RPMI7951 (cell line): Measurements from ENCODE around the gene FIBCD1. TPM values are rescaled to one million over a fixed set of nuclear protein-coding genes. Genes with fewer than 3 reads are reported as not detected.
"Not testable (repeated sequence)": the region's sequence is repeated elsewhere in the genome, so short reads cannot be mapped to it uniquely, and the experiment has no call there.

Experiments
- DNase-seq: peaks from one replicate; pipeline ENCODE4 v3.0.0-alpha.2; 2012; ENCODE audit warnings: low read depth
- total RNA-seq: library from RNA; depleted of rRNA; stranded (reverse); fragments of >200 nt; shearing (Covaris generic); gene quantifications from 2 replicates; pipeline ENCODE4 v1.2.3, GENCODE V29; 2014

FIBCD1 gene
- total RNA-seq, 1 experiment from 2014 or later = 16.9 TPM

- no peak for DNase-seq
These were observed 34.7 kb upstream of the FIBCD1 start for GRCh38 chr9:130973686-130974281.

DNA sequence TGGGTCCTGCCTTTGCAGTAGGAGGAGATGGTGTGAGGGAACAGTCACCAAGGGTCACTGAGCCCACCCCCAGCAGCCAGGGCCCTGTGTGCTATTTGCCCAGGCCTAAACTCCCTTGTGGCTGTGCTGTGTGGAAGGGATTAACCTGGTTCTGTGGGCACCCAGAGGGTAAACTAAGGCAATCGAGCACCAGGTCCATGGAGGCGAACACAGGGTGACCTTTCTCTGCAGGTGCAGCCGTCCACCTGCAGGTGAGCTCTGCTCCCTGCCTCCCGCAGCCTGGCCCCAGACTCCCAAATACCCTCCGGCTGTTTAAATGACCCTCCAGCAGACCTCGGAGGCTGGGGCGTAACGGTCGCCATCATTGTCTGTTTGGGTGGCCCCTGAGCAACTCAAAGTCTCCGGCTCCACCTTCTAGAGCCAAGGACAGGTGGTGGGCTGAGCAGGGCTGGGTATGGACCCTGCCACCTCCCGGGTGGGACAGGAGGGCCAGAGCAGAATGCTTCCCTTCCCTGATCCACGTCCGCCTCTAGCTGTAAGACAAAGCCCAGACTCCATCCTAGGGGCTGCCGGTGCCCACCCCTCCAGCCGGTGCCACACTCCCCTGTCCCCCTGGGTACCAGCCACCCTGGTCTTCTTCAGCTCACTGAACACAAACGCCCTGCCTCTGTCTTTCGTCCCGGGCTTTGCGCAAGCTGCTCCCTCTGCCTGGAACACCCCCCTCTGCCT lies 34.1 kb upstream of the FIBCD1 start:
- no peak for DNase-seq

- DNase-seq = no peak
These were observed 33.4 kb upstream of the FIBCD1 start for GRCh38 chr9:130972277-130972956.

GRCh38 chr9:130971294-130971849 lies 32.3 kb upstream of the FIBCD1 start:
- no peak for DNase-seq

GRCh38 chr9:130970855-130971254 lies 31.8 kb upstream of the FIBCD1 start:
- DNase-seq = no peak

- no peak for DNase-seq
These were observed 31.0 kb upstream of the FIBCD1 start for GRCh38 chr9:130970052-130970451.

DNA sequence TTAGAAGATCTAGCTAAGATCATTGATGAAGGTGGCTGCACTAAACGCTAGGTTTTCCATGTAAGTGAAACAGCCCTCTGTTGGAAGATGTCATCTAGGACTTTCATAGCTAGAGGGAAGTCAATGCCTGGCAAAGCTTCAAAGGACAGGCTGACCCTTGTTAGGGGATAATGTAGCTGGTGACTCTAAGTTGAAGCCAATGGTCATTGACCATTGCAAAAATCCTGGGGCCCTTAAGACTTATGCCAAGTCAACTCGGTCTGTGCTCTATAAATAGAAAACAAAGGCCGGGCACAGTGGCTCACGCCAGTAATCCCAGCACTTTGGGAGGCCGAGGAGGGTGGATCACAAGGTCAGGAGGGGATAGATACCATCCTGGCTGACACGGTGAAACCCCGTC lies 26.6 kb upstream of the FIBCD1 start:
- peak; percentile 58 for DNase-seq

DNA sequence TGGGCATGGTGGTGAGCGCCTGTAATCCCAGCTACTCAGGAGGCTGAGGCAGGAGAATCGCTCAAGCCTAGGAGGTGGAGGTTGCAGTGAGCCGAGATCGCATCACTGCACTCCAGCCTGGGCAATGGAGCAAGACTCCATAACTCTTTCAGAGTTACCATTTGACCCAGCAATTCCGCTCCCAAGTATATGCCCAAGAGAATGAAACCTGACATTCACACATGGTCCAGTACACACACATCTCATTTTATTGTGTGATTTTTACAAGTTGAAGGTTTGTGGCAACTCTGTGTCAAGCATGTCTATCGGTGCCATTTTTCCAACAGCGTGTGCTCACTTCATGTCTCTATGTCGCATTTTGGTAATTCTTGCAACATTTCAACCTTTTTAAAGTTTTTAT lies 24.9 kb upstream of the FIBCD1 start:
- DNase-seq = no peak

DNA sequence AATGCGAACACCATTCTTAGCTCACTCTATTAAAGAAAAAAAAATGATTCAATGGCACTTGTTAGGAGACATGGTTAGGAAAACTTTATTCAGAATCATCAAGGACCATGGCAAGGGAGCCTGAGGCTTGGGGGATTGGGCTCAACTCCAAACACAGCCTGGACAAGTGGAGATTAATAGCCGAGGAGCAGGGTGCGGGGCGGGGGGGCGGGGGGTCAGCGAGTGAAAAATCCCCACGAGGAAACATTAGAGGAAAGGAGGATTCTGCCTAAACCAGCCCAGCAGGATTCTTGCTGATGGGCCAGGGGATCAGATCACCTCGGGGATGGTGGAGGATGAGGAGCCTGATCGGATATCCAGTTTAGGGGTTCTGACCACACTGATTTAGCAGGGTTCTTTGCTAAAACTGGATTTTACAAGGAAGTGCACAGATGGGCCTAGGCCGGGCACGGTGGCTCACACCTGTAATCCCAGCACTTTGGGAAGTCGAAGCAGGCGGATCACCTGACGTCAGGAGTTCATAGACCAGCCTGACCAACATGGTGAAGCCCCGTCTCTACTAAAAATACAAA lies 24.4 kb upstream of the FIBCD1 start:
- DNase-seq = peak; percentile 32

- peak; percentile 94 for DNase-seq
These were observed 23.6 kb upstream of the FIBCD1 start for GRCh38 chr9:130962418-130963316.

- no peak for DNase-seq
These were observed 22.7 kb upstream of the FIBCD1 start for GRCh38 chr9:130961511-130962300.

GRCh38 chr9:130960522-130961378 lies 21.7 kb upstream of the FIBCD1 start:
- DNase-seq = no peak

GRCh38 chr9:130959809-130960334 lies 20.8 kb upstream of the FIBCD1 start:
- DNase-seq = no peak

DNA sequence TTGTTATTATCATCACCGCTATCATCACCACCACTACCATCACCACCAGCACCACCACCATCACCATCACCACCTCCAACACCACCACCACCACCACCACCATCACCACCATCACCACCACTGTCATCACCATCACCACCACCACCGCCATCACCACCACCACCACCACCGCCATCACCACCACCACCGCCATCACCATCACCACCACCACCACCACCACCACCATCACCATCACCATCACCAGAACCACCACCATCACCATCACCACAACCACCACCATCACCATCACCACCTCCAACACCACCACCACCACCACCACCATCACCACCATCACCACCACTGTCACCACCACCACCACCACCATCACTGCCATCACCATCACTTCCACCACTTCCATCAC lies 19.5 kb upstream of the FIBCD1 start:
- not testable (repeated sequence) for DNase-seq

- no peak for DNase-seq
These were observed 18.6 kb upstream of the FIBCD1 start for GRCh38 chr9:130957451-130958203.

DNA sequence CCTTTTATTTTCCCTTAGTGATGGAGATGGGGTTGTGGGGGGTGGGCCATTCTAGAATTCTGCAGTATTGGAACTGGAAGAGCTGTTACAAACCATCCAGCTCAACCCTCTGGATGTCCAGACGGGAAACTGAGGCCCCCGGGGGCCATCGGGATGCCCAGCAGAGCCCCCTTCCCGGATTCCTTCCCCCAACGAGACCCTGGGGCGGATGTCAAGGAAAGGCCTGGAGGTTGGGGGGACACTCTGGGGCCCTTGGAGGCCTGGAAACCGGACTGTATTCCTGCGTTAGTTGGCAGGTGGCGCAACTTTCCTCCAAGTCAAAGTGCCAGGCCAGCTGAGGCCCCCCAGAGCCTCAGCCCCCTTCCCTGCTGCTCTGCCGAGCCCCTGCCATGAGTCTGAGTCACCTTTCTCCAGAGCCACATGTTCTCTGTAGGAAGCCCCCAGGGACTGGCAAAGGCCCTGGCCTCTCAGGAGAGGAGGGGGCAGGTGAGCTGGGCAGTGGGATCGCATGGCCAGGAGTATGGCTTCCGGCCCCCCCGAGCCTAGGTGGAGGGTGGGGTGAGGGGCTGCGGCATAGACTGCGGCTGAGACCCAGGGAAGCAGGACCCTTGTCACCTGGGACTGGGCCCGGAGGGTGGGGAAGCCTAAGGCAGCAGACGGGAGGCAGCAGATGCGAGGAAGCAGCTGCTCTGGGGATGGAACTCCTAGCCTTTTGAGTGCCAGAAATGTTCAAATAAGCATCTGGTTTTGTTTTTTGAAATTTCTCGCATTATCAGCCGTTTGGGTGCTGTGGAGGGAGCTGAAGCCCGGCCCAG lies 17.8 kb upstream of the FIBCD1 start:
- DNase-seq = no peak

DNA sequence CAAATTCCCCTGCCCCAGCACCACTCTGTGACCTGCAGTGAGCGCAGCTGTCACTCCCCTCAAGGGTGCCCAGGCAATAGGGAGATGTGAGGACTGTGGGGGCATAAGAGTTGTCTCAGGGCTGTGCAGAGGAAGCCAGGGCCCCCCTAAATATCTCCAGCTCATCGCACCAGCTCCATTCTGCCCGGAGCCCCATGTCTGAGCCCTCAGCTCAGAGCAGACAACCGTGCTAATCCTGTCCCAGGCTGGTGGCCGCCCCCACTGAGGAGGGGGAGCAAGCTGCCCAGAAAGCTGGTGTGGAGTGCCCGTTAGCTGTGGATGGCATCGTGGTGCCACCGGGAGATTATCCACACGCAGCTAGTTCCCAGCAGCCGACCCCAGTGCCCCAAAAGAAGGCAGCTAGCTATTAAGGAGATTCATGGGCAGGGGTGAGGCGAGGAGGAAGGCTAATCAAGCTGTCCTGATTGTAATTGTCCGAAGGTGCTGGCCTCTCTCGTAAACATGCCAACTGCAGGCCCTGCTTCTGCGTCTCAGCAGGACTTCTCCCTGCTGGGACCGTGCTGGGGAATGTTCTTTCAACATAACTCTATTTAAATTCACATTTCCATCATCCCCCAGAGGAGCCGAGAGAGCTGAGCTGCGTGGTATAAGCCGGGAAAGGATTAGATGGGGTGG lies 17.0 kb upstream of the FIBCD1 start:
- no peak for DNase-seq
